Breast epithelium (tissue), 3 donors: Measurements from ENCODE around the gene CAMKK2.

Source experiments
- CTCF ChIP-seq, 3 donors: fragments of 450-650 bp; IDR thresholded peaks; one replicate each; pipeline ENCODE4 v1.5.1; 2016 to 2017; ENCODE audit warnings: antibody characterized with exemption in 3 of 3, mild to moderate bottlenecking in 3 of 3, moderate library complexity in 3 of 3
- POLR2A ChIP-seq: fragments of 450-650 bp; IDR thresholded peaks from one replicate; pipeline ENCODE4 v1.6.1; 2016; ENCODE audit warnings: antibody characterized with exemption, mild to moderate bottlenecking, moderate library complexity

- TF ChIP-seq CTCF (IDR thresholded peaks at IDR 0.05) (no peak), POLR2A (no peak)
Observed at GRCh38 chr12:121274036-121274763, 22.3 kb downstream of the CAMKK2 start.
